HepG2 (cell line): ENCODE results near the gene CENPL. TPM values are rescaled to one million over a fixed set of nuclear protein-coding genes. Genes with fewer than 3 reads are reported as not detected.

Experiments used
- FOSL2 ChIP-seq: sonication (generic); formaldehyde crosslinking; IDR thresholded peaks from 2 replicates; pipeline ENCODE4 v1.4.0; 2020; ENCODE audit warnings: missing genetic modification reagents
- MLLT10 ChIP-seq: sonication (generic); formaldehyde crosslinking; IDR thresholded peaks from 2 replicates; pipeline ENCODE4 v1.4.0; 2020; ENCODE audit warnings: missing genetic modification reagents
- RBFOX2 ChIP-seq: fragments of 200-400 bp; formaldehyde crosslinking; IDR thresholded peaks from 2 replicates; pipeline ENCODE4 v1.6.1; 2017; ENCODE audit warnings: low read depth, mild to moderate bottlenecking, low read length
- RBM22 ChIP-seq: fragments of 200-400 bp; formaldehyde crosslinking; optimal IDR thresholded peaks from 2 replicates; pipeline ENCODE3; 2017; ENCODE audit warnings: mild to moderate bottlenecking, low read length, moderate library complexity
- SMYD3 ChIP-seq: sonication (generic); formaldehyde crosslinking; IDR thresholded peaks from 2 replicates; pipeline ENCODE4 v1.8.1; 2023; ENCODE audit warnings: mild to moderate bottlenecking, missing genetic modification reagents
- ZC3H4 ChIP-seq: sonication (generic); formaldehyde crosslinking; IDR thresholded peaks from 2 replicates; pipeline ENCODE4 v1.4.0; 2020; ENCODE audit warnings: missing genetic modification reagents, borderline replicate concordance
- ZNF589 ChIP-seq: sonication (generic); formaldehyde crosslinking; conservative IDR thresholded peaks from 2 replicates; pipeline ENCODE4 v1.8.0; 2022; ENCODE audit warnings: mild to moderate bottlenecking, moderate library complexity, missing genetic modification reagents
- polyA plus RNA-seq, 8 experiments: library from polyadenylated mRNA; depleted of rRNA in 3 of 8; stranded (reverse) in 7 of 8; unstranded in 1 of 8; fragments of >200 nt; fragmentation: Illumina TruSeq in 4 of 8; extraction: Trizol in 4 of 8; gene quantifications; 2 replicates each; pipeline versions ENCODE4 v1.2.1 to v1.2.3, GENCODE V29; 2011 to 2016; ENCODE audit warnings: low read depth in 4 of 8, missing spikeins in 1 of 8, mixed read lengths in 1 of 8; ENCODE audit not compliant: insufficient read depth in 1 of 8
- total RNA-seq, 5 experiments: library from RNA; depleted of rRNA; stranded (reverse); fragments of >200 nt; fragmentation: Illumina TruSeq; extraction: Trizol; gene quantifications; 2 replicates each; pipeline ENCODE4 v1.2.3, GENCODE V29; 2016; ENCODE audit warnings: low read depth in 1 of 5
- TF ChIP-seq, protein P1 (sequence below): sonication (generic); formaldehyde crosslinking; IDR thresholded peaks from 2 replicates; pipeline ENCODE4 v1.4.0; 2020; ENCODE audit warnings: mild to moderate bottlenecking, missing genetic modification reagents
- TF ChIP-seq, protein P2 (sequence below): sonication (generic); formaldehyde crosslinking; IDR thresholded peaks from 2 replicates; pipeline ENCODE4 v1.4.0; 2020; ENCODE audit warnings: mild to moderate bottlenecking, missing genetic modification reagents

CENPL gene
- total and polyA plus RNA-seq, 2 of the 13 experiments (the other 11 are each of a cell fraction or from before 2014, with no cell fraction given): 4.4 to 14.2 TPM

DNA sequence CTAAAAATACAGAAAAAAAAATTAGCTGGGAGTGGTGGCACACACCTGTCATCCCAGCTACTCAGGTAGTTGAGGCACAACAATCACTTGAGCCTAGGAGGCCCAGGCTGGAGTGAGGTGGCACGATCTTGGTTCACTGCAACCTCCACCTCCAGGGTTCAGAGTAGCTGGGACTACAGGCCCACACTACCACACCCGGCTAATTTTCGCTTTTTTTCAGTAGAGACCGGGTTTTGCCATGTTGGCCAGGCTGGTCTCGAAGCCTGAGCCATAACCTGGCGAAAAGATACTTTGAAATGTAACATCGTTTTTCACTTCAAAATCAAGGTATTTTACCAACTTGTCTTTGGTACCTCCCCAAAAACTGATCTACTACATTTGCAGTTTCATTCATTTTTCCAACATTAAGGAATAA, 37.1 kb upstream of the CENPL start (continued):
- TF ChIP-seq RBM22 (peak; percentile 58), ZC3H4 (CRISPR knock-in tag) (peak; percentile 80), FOSL2 (CRISPR knock-in tag) (no peak), MLLT10 (CRISPR knock-in tag) (no peak), SMYD3 (CRISPR knock-in tag) (no peak), ZNF589 (CRISPR knock-in tag) (no peak), RBFOX2 (no peak)
- TF ChIP-seq, protein P1, sequence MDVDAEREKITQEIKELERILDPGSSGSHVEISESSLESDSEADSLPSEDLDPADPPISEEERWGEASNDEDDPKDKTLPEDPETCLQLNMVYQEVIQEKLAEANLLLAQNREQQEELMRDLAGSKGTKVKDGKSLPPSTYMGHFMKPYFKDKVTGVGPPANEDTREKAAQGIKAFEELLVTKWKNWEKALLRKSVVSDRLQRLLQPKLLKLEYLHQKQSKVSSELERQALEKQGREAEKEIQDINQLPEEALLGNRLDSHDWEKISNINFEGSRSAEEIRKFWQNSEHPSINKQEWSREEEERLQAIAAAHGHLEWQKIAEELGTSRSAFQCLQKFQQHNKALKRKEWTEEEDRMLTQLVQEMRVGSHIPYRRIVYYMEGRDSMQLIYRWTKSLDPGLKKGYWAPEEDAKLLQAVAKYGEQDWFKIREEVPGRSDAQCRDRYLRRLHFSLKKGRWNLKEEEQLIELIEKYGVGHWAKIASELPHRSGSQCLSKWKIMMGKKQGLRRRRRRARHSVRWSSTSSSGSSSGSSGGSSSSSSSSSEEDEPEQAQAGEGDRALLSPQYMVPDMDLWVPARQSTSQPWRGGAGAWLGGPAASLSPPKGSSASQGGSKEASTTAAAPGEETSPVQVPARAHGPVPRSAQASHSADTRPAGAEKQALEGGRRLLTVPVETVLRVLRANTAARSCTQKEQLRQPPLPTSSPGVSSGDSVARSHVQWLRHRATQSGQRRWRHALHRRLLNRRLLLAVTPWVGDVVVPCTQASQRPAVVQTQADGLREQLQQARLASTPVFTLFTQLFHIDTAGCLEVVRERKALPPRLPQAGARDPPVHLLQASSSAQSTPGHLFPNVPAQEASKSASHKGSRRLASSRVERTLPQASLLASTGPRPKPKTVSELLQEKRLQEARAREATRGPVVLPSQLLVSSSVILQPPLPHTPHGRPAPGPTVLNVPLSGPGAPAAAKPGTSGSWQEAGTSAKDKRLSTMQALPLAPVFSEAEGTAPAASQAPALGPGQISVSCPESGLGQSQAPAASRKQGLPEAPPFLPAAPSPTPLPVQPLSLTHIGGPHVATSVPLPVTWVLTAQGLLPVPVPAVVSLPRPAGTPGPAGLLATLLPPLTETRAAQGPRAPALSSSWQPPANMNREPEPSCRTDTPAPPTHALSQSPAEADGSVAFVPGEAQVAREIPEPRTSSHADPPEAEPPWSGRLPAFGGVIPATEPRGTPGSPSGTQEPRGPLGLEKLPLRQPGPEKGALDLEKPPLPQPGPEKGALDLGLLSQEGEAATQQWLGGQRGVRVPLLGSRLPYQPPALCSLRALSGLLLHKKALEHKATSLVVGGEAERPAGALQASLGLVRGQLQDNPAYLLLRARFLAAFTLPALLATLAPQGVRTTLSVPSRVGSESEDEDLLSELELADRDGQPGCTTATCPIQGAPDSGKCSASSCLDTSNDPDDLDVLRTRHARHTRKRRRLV (CRISPR knock-in tag): no peak
- TF ChIP-seq, protein P2, sequence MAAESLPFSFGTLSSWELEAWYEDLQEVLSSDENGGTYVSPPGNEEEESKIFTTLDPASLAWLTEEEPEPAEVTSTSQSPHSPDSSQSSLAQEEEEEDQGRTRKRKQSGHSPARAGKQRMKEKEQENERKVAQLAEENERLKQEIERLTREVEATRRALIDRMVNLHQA (CRISPR knock-in tag): no peak
